HG03175 (cell line): ENCODE measurements around the gene MTUS2.

Source experiments
- ATAC-seq: cut with Tn5 transposase; IDR thresholded peaks from one replicate; pipeline ENCODE4 v1.9.1; 2021; ENCODE audit warnings: mild to moderate bottlenecking, moderate library complexity; ENCODE audit not compliant: unreplicated experiment

MTUS2 gene

GRCh38 chr13:29474991-29475390, 654.9 kb downstream of the MTUS2 start:
- ATAC-seq, result no peak

GRCh38 chr13:29476046-29476445, 655.9 kb downstream of the MTUS2 start:
- no peak for ATAC-seq

GRCh38 chr13:29479716-29480492, 659.8 kb downstream of the MTUS2 start:
- ATAC-seq, result no peak

GRCh38 chr13:29480893-29481525, 660.9 kb downstream of the MTUS2 start:
- ATAC-seq, result no peak

GRCh38 chr13:29481603-29482002, 661.5 kb downstream of the MTUS2 start:
- ATAC-seq, result no peak

- no peak for ATAC-seq
These were observed 662.4 kb downstream of the MTUS2 start for GRCh38 chr13:29482504-29482903.

- no peak for ATAC-seq
These were observed 663.1 kb downstream of the MTUS2 start for GRCh38 chr13:29483211-29483610.

GRCh38 chr13:29483623-29484022, 663.5 kb downstream of the MTUS2 start:
- no peak for ATAC-seq

- ATAC-seq, result no peak
These were observed 664.1 kb downstream of the MTUS2 start for GRCh38 chr13:29484236-29484635.

- ATAC-seq, result no peak
These were observed 664.7 kb downstream of the MTUS2 start for GRCh38 chr13:29484796-29485195.

GRCh38 chr13:29486551-29486950, 666.4 kb downstream of the MTUS2 start:
- no peak for ATAC-seq

GRCh38 chr13:29487466-29488454, 667.6 kb downstream of the MTUS2 start:
- ATAC-seq, result no peak

- ATAC-seq, result no peak
These were observed 669.8 kb downstream of the MTUS2 start for GRCh38 chr13:29489650-29490560.

- no peak for ATAC-seq
These were observed 670.4 kb downstream of the MTUS2 start for GRCh38 chr13:29490561-29490885.

GRCh38 chr13:29491248-29491647, 671.1 kb downstream of the MTUS2 start:
- ATAC-seq, result no peak

GRCh38 chr13:29493796-29494195, 673.7 kb downstream of the MTUS2 start:
- ATAC-seq, result no peak

- ATAC-seq, result no peak
These were observed 674.4 kb downstream of the MTUS2 start for GRCh38 chr13:29494520-29494919.

GRCh38 chr13:29496241-29496712, 676.1 kb downstream of the MTUS2 start:
- peak; percentile 79 for ATAC-seq

GRCh38 chr13:29497137-29497654, 677.1 kb downstream of the MTUS2 start:
- ATAC-seq, result no peak

GRCh38 chr13:29498426-29499040, 678.4 kb downstream of the MTUS2 start:
- ATAC-seq, result no peak
